Activated B cell treated with CpG ODN at 0.5 μM for 24 hours (primary cell): ENCODE results near the gene VWA5B2. TPM values are rescaled to one million over a fixed set of nuclear protein-coding genes. Genes with fewer than 3 reads are reported as not detected.

ENCODE experiments used
- ATAC-seq: fragments of 200-7000 bp; cut with Tn5 transposase; one replicate; pipeline ENCODE4 v1.10.0; 2021; ENCODE audit warnings: low read depth, mild to moderate bottlenecking, moderate library complexity
- CTCF ChIA-PET: fragments of 350-600 bp; sonication (Branson Sonifier 250); formaldehyde crosslinking; loops from one replicate; lab custom pipeline; 2021; ENCODE audit warnings: antibody characterized with exemption; lab: Charles Lee
- POLR2A ChIA-PET: fragments of 350-600 bp; sonication (Branson Sonifier 250); formaldehyde crosslinking; loops from one replicate; lab custom pipeline; 2021; ENCODE audit warnings: antibody characterized with exemption; lab: Charles Lee
- DNase-seq: peaks from one replicate; pipeline ENCODE4 v3.0.0; 2022
- H3K27ac Mint-ChIP-seq: one replicate; pipeline ENCODE4 v1.8.0; 2020; ENCODE audit warnings: mixed read lengths
- H3K27me3 Mint-ChIP-seq: one replicate; pipeline ENCODE4 v1.8.0; 2021; ENCODE audit warnings: mixed read lengths
- H3K36me3 Mint-ChIP-seq: one replicate; pipeline ENCODE4 v1.8.0; 2021; ENCODE audit warnings: low read depth, mixed read lengths
- H3K4me1 Mint-ChIP-seq: one replicate; pipeline ENCODE4 v1.8.0; 2021; ENCODE audit warnings: mixed read lengths
- H3K4me3 Mint-ChIP-seq: one replicate; pipeline ENCODE4 v1.8.0; 2020; ENCODE audit warnings: mild to moderate bottlenecking, mixed read lengths
- H3K9me3 Mint-ChIP-seq: one replicate; pipeline ENCODE4 v1.8.0; 2020; ENCODE audit warnings: mixed read lengths
- intact Hi-C: fragments of 100-400 bp; cut with micrococcal nuclease; formaldehyde crosslinking; loops from one replicate; pipeline ENCODE4 v1.15.1; 2024
- total RNA-seq: library from RNA; stranded (reverse); gene quantifications from 2 replicates; pipeline ENCODE4 v1.2.3, GENCODE V29; 2022
- TF ChIP-seq, protein P1 (sequence below): fragments of 200-600 bp; IDR thresholded peaks from one replicate; pipeline ENCODE4 v1.8.0; 2022; ENCODE audit warnings: antibody characterized with exemption, mild to moderate bottlenecking

The VWA5B2 gene
- total RNA-seq, 1 donor from 2014 or later: 0.42 TPM

- Mint-ChIP-seq H3K9me3 (no peaks in the 10 kb centered on the region), H3K27me3 (peaks cover 32% of the 10 kb centered on the region), H3K36me3 (no peaks in the 10 kb centered on the region), H3K4me1 (peaks cover 15% of the 10 kb centered on the region), H3K4me3 (no peak overlapping the region), H3K27ac (no peak overlapping the region)
- intact Hi-C loops: no loop called here
- POLR2A ChIA-PET: no interaction called here
- DNase-seq (no peak), ATAC-seq (no peak)
- TF ChIP-seq, protein P1, sequence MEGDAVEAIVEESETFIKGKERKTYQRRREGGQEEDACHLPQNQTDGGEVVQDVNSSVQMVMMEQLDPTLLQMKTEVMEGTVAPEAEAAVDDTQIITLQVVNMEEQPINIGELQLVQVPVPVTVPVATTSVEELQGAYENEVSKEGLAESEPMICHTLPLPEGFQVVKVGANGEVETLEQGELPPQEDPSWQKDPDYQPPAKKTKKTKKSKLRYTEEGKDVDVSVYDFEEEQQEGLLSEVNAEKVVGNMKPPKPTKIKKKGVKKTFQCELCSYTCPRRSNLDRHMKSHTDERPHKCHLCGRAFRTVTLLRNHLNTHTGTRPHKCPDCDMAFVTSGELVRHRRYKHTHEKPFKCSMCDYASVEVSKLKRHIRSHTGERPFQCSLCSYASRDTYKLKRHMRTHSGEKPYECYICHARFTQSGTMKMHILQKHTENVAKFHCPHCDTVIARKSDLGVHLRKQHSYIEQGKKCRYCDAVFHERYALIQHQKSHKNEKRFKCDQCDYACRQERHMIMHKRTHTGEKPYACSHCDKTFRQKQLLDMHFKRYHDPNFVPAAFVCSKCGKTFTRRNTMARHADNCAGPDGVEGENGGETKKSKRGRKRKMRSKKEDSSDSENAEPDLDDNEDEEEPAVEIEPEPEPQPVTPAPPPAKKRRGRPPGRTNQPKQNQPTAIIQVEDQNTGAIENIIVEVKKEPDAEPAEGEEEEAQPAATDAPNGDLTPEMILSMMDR: no peak
- CTCF ChIA-PET: no interaction called here
Observed at GRCh38 chr3:184233127-184233843, 3.9 kb downstream of the VWA5B2 start.

DNA sequence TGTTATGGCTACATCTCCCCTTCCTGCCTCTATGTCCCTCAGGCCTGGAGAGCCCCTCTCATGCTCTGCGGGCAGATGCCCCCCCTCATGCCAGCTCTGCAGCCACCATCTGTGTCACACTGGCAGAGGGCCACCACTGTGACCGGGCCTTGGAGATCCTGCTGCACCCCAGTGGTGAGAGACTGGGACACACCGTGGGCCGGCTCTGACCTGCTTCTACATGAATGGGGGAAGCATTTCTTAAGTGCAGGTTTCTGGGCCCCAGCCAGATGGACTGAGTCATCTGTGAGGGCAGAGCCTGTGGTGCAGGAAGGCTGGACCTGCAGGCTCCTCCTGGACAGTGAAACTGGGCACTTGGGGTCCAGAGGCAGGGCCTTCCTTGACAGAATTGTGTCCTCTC lies 4.8 kb downstream of the VWA5B2 start:
- TF ChIP-seq, protein P1: no peak
- ChIA-PET CTCF (no interaction called here), POLR2A (no interaction called here)
- Mint-ChIP-seq H3K27ac (no peak overlapping the region), H3K9me3 (no peaks in the 10 kb centered on the region), H3K4me1 (peaks cover 10% of the 10 kb centered on the region), H3K4me3 (no peak overlapping the region), H3K27me3 (peaks cover 26% of the 10 kb centered on the region), H3K36me3 (no peaks in the 10 kb centered on the region)
- no peak for DNase-seq
- intact Hi-C loops: no loop called here
- no peak for ATAC-seq

- TF ChIP-seq, protein P1: no peak
- CTCF ChIA-PET: no interaction called here
- DNase-seq (no peak), ATAC-seq (no peak)
- intact Hi-C loops: no loop called here
- Mint-ChIP-seq H3K9me3 (no peaks in the 10 kb centered on the region), H3K4me3 (no peak overlapping the region), H3K27me3 (peaks cover 26% of the 10 kb centered on the region), H3K4me1 (peaks cover 10% of the 10 kb centered on the region), H3K36me3 (no peaks in the 10 kb centered on the region), H3K27ac (no peak overlapping the region)
- POLR2A ChIA-PET: no interaction called here
Observed at GRCh38 chr3:184234671-184235380, 5.4 kb downstream of the VWA5B2 start.

GRCh38 chr3:184235381-184236032 lies 6.1 kb downstream of the VWA5B2 start:
- H3K4me1 Mint-ChIP-seq: peaks cover 10% of the 10 kb centered on the region
- no peaks in the 10 kb centered on the region for H3K36me3 Mint-ChIP-seq
- H3K4me3 Mint-ChIP-seq: no peak overlapping the region
- ChIA-PET POLR2A (no interaction called here), CTCF (interaction anchor here (2.9 kb wide), 1 partner anchor 8 kb away, joined by 12 read pairs; no protein-coding TSS in a partner anchor)
- peaks cover 26% of the 10 kb centered on the region for H3K27me3 Mint-ChIP-seq
- TF ChIP-seq, protein P1: no peak
- H3K9me3 Mint-ChIP-seq: no peaks in the 10 kb centered on the region
- H3K27ac Mint-ChIP-seq: no peak overlapping the region
- no peak for DNase-seq
- intact Hi-C loops: no loop called here
- ATAC-seq: no peak

- ChIA-PET POLR2A (no interaction called here), CTCF (interaction anchor here (2.9 kb wide), 1 partner anchor 9 kb away, joined by 12 read pairs; no protein-coding TSS in a partner anchor)
- Mint-ChIP-seq H3K27me3 (peaks cover 24% of the 10 kb centered on the region), H3K36me3 (no peaks in the 10 kb centered on the region), H3K4me3 (no peak overlapping the region), H3K27ac (no peak overlapping the region), H3K9me3 (no peaks in the 10 kb centered on the region), H3K4me1 (peaks cover 8% of the 10 kb centered on the region)
- no peak for DNase-seq
- TF ChIP-seq, protein P1: no peak
- intact Hi-C loops: no loop called here
- no peak for ATAC-seq
Observed at GRCh38 chr3:184236033-184236410, 6.6 kb downstream of the VWA5B2 start.
